Measurements from ENCODE around the gene HBP1. TPM values are rescaled to one million over a fixed set of nuclear protein-coding genes. Genes with fewer than 3 reads are reported as not detected.

The HBP1 gene
- total and polyA plus RNA-seq, 2 of the 4 experiments (the other 2 are of a cell fraction) = 27.1 to 69.9 TPM

- no peak overlapping the region for H3K14ac ChIP-seq (replicated peaks; ENCODE audit: low read depth, low read length)
- no CpG with 5 or more reads among the region's 2 CpGs for WGBS, 2 experiments (ENCODE audit: extremely low coverage in 2 of 2, insufficient read length in 1 of 2)
- H3K79me1 ChIP-seq (ENCODE audit: low read depth in 1 of 2, low read length in 2 of 2) = peaks cover 14 to 54% of the 10 kb centered on the region in 2 experiments
- H3K4me3 ChIP-seq (ENCODE audit: insufficient read depth, low read depth, low read length) = no peak overlapping the region
- no peak overlapping the region for H2BK120ac ChIP-seq (ENCODE audit: low read depth, low read length)
- CTCF ChIA-PET = no interaction called here
- no peak overlapping the region for H4K8ac ChIP-seq (ENCODE audit: low read depth in 2 of 2, low read length in 2 of 2)
- H3K9me1 ChIP-seq (ENCODE audit: insufficient read depth, low read length) = no peaks in the 10 kb centered on the region
- POLR2A ChIA-PET (ENCODE audit: unreplicated experiment) = no interaction called here
- no peak overlapping the region for H2AK5ac ChIP-seq (ENCODE audit: low read depth, low read length)
- intact Hi-C loops (cut with micrococcal nuclease) = no loop called here
- H3K36me3 ChIP-seq (ENCODE audit: control insufficient read depth, insufficient read depth, low read length) = peaks cover 3% of the 10 kb centered on the region
- H3K56ac ChIP-seq (ENCODE audit: extremely low read depth, insufficient read depth, low read length) = no peak overlapping the region
- H3K4me1 ChIP-seq (ENCODE audit: control insufficient read depth, insufficient read depth, low read length) = peaks cover 3% of the 10 kb centered on the region; the same call in 1 of the 2 replicates
- H4K20me1 ChIP-seq (ENCODE audit: insufficient read depth, low read length) = peaks cover 33% of the 10 kb centered on the region
- H2BK15ac ChIP-seq (ENCODE audit: low read depth, low read length) = no peak overlapping the region
- DNase-seq (no peak), ATAC-seq (ENCODE audit: low read depth) (no peak)
- H2BK5ac ChIP-seq (ENCODE audit: low read depth, low read length, poor library complexity, severe bottlenecking) = no peak overlapping the region
- no peak overlapping the region for H2BK20ac ChIP-seq (ENCODE audit: low read depth, low read length)
- TF ChIP-seq USF2 (IDR thresholded peaks at IDR 0.05; ENCODE audit: low read depth, low read length) (no peak), MXI1 (IDR thresholded peaks at IDR 0.05; ENCODE audit: borderline replicate concordance, low read depth, low read length) (no peak), RAD21 (IDR thresholded peaks at IDR 0.05; ENCODE audit: low read length) (no peak), RCOR1 (IDR thresholded peaks at IDR 0.05; ENCODE audit: insufficient replicate concordance, low read length) (no peak), FOS (IDR thresholded peaks at IDR 0.05; ENCODE audit: low read depth, low read length) (no peak), BHLHE40 (IDR thresholded peaks at IDR 0.05; ENCODE audit: low read depth, low read length) (no peak), MAFK (IDR thresholded peaks at IDR 0.05; ENCODE audit: low read depth, low read length) (no peak)
- no peaks in the 10 kb centered on the region for H3K9me3 ChIP-seq (ENCODE audit: control insufficient read depth, insufficient read depth, low read length)
- no peak overlapping the region for H3K27ac ChIP-seq (ENCODE audit: insufficient read depth, low read length)
- H4K5ac ChIP-seq (ENCODE audit: low read depth, low read length) = no peak overlapping the region
- no peak overlapping the region for H2AK9ac ChIP-seq (replicated peaks; ENCODE audit: low read depth, low read length, poor library complexity)
- H3K9ac ChIP-seq (ENCODE audit: low read depth, low read length) = no peak overlapping the region
- no peaks in the 10 kb centered on the region for H3K27me3 ChIP-seq (ENCODE audit: control insufficient read depth, insufficient read depth, low read length)
- no TSS peak for BruUV-seq (replicated peaks)
- H3K4me2 ChIP-seq (ENCODE audit: low read depth, low read length) = no peak overlapping the region
- H3K4ac ChIP-seq (ENCODE audit: low read depth, low read length) = no peak overlapping the region
- H3K23ac ChIP-seq (ENCODE audit: low read depth, low read length) = no peak overlapping the region
- no peak overlapping the region for H3K18ac ChIP-seq (ENCODE audit: low read depth, low read length)
- no peak overlapping the region for H2AFZ ChIP-seq (replicated peaks; ENCODE audit: low read length, poor library complexity)
- dilution Hi-C loops (cut with HindIII; ENCODE audit: low sequenced_read_pairs, unreplicated experiment) = no loop called here
- in situ Hi-C loops (cut with MboI; ENCODE audit: low sequenced_read_pairs) = no loop called here
- H4K91ac ChIP-seq (ENCODE audit: insufficient read depth, low read depth, low read length) = no peak overlapping the region
Measured at GRCh38 chr7:107173191-107173590, 4.4 kb downstream of the HBP1 start.

All from IMR-90 (cell line).